Astrocyte (in vitro differentiated cells and primary cell): ENCODE results near the gene TRMT61A.

Experiments
- EZH2 ChIP-seq: IDR thresholded peaks from 2 replicates; pipeline ENCODE4 v1.6.1; 2012; ENCODE audit warnings: mild to moderate bottlenecking, low read length, inconsistent platforms; ENCODE audit not compliant: insufficient read depth
- TF ChIP-seq, protein P1 (sequence below): IDR thresholded peaks from 2 replicates; pipeline ENCODE4 v1.5.1; 2011; ENCODE audit warnings: low read depth, mild to moderate bottlenecking, inconsistent platforms, low read length, moderate library complexity; ENCODE audit not compliant: insufficient read depth

DNA sequence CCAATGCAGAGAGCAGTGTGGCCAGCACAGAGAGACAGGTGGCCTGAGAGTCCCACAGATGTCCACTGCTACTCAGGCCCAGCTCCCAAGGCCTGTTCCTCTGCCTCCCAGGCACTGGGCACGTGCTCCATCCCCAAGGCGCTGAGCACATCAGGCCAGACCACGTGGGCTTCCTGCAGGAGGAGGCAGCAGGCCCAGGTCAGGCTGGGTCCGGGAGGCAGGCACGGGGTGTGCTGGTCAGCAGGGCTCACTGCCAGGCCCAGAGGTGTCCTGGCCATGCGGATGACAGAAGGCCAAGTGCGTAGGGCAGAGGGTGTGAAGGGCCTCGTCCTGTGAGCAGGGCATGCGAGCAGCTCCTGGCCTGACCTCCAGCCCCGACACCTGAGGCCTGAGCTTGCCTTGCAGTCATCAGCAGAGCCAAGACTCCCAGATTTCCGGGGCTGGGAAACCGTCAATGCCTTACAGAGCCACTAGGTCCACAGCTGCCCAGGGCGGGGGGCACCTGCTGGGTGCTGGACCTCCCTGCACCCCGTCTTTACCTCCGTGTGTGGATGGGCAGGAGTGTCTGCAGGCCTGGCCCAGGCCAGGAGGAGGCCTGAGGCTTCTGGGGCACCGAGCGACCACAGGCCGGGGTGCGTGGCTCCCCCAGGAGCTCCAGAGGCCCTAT lies 14.9 kb downstream of the TRMT61A start:
- TF ChIP-seq, protein P1, sequence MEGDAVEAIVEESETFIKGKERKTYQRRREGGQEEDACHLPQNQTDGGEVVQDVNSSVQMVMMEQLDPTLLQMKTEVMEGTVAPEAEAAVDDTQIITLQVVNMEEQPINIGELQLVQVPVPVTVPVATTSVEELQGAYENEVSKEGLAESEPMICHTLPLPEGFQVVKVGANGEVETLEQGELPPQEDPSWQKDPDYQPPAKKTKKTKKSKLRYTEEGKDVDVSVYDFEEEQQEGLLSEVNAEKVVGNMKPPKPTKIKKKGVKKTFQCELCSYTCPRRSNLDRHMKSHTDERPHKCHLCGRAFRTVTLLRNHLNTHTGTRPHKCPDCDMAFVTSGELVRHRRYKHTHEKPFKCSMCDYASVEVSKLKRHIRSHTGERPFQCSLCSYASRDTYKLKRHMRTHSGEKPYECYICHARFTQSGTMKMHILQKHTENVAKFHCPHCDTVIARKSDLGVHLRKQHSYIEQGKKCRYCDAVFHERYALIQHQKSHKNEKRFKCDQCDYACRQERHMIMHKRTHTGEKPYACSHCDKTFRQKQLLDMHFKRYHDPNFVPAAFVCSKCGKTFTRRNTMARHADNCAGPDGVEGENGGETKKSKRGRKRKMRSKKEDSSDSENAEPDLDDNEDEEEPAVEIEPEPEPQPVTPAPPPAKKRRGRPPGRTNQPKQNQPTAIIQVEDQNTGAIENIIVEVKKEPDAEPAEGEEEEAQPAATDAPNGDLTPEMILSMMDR = no peak
- TF ChIP-seq EZH2 = no peak
